Measurements from ENCODE around the gene SPRR3. TPM values are rescaled to one million over a fixed set of nuclear protein-coding genes. Genes with fewer than 3 reads are reported as not detected.

Gene SPRR3
- total RNA-seq, 1 experiment from 2014 or later = not detected

DNA sequence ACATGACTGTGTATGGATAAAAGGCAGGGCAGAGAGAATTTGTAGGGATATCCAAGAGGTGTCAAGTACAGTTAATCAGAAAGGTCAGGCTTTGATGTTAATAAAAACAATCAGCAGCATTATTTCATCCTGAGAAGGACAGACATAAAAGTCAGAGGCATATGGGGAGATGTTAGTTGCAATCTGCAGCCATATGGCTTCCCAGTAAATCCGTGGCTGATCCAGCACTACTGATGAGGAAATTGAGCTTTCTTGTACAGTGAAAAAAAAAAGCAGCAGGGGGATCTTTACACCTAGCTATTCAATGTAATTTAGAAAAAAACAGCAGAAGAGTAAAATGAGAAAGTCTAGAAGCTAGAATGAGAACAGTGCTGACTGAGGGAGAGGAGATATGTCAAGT is 27.2 kb downstream of the SPRR3 start:
- intact Hi-C loops (cut with micrococcal nuclease; ENCODE audit: unreplicated experiment) = no loop called here
- no peak for DNase-seq (ENCODE audit: low spot score)
- no peaks in the 10 kb centered on the region for H3K9me3 ChIP-seq (ENCODE audit: low read depth, low read length, poor library complexity, severe bottlenecking)
- H3K27me3 ChIP-seq (replicated peaks; ENCODE audit: insufficient read depth, low read depth, low read length, poor library complexity) = no peaks in the 10 kb centered on the region
- no peak overlapping the region for H3K27ac ChIP-seq (ENCODE audit: low read depth, low read length, poor library complexity, severe bottlenecking)
- no peak overlapping the region for H3K4me3 ChIP-seq (ENCODE audit: low read depth, low read length, poor library complexity, severe bottlenecking)
- no peaks in the 10 kb centered on the region for H3K36me3 ChIP-seq (ENCODE audit: insufficient read depth, low read length, poor library complexity, severe bottlenecking)
- H3K4me1 ChIP-seq (ENCODE audit: insufficient read depth, low read length, poor library complexity, severe bottlenecking) = no peaks in the 10 kb centered on the region
- ChIA-PET POLR2A (ENCODE audit: low non-redundant PET) (no interaction called here), CTCF (no interaction called here)
- TF ChIP-seq, protein P1, sequence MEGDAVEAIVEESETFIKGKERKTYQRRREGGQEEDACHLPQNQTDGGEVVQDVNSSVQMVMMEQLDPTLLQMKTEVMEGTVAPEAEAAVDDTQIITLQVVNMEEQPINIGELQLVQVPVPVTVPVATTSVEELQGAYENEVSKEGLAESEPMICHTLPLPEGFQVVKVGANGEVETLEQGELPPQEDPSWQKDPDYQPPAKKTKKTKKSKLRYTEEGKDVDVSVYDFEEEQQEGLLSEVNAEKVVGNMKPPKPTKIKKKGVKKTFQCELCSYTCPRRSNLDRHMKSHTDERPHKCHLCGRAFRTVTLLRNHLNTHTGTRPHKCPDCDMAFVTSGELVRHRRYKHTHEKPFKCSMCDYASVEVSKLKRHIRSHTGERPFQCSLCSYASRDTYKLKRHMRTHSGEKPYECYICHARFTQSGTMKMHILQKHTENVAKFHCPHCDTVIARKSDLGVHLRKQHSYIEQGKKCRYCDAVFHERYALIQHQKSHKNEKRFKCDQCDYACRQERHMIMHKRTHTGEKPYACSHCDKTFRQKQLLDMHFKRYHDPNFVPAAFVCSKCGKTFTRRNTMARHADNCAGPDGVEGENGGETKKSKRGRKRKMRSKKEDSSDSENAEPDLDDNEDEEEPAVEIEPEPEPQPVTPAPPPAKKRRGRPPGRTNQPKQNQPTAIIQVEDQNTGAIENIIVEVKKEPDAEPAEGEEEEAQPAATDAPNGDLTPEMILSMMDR (conservative IDR thresholded peaks at IDR 0.05; ENCODE audit: low read depth, low read length) = no peak
- TF ChIP-seq EZH2 (IDR thresholded peaks at IDR 0.05; ENCODE audit: borderline replicate concordance, low read depth, low read length, poor library complexity, severe bottlenecking) = no peak
- no TSS peak for BruUV-seq (replicated peaks)

DNA sequence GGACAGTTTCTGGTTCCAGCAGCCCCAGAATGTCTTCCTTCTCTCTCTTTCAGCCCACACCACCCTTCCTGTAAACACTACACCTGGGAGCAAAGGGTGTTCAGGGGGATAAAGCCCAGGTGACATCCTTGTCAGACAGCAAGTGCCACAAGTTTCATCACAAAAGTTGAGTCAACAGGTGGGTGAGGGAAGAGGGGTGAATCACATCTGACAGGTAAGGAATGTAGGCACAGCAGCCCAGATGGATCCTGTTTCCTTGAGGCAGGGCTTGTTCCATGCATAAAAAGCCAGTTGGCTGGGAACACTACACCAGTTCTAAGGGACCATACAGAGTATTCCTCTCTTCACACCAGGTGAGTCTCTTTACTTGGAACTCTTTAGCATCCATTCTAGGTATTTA is 29.3 kb downstream of the SPRR3 start, which contains the start of gene SPRR1B:
SPRR1B (plus strand) TSS at position 309 of the 400 bp plus-strand sequence. CDS start 1,143 bp downstream, outside the sequence.
- CTCF ChIA-PET = no interaction called here
- intact Hi-C loops (cut with micrococcal nuclease; ENCODE audit: unreplicated experiment) = no loop called here

DNA sequence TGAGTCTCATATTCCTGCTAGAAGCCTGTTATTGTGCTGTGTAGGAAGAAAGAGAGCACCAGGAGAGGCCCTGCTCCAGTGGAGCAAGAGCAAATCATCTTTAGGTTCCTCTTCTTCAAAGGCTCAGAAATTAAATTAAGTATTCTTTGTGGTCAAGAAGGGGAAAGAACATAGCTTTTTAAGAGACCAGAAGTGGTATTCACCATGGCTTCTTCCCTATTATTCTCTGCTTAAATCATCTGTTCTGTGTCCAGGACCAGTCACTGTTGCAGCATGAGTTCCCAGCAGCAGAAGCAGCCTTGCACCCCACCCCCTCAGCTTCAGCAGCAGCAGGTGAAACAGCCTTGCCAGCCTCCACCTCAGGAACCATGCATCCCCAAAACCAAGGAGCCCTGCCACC is 30.5 kb downstream of the SPRR3 start:
- DNase-seq (ENCODE audit: low spot score) = no peak
- Histone ChIP-seq H3K4me3 (ENCODE audit: low read depth, low read length, poor library complexity, severe bottlenecking) (no peak overlapping the region), H3K4me1 (ENCODE audit: insufficient read depth, low read length, poor library complexity, severe bottlenecking) (no peaks in the 10 kb centered on the region), H3K9me3 (ENCODE audit: low read depth, low read length, poor library complexity, severe bottlenecking) (no peaks in the 10 kb centered on the region), H3K27me3 (replicated peaks; ENCODE audit: insufficient read depth, low read depth, low read length, poor library complexity) (peaks cover 9% of the 10 kb centered on the region), H3K27ac (ENCODE audit: low read depth, low read length, poor library complexity, severe bottlenecking) (no peak overlapping the region), H3K36me3 (ENCODE audit: insufficient read depth, low read length, poor library complexity, severe bottlenecking) (no peaks in the 10 kb centered on the region)
- ChIA-PET CTCF (no interaction called here), POLR2A (ENCODE audit: low non-redundant PET) (no interaction called here)
- TF ChIP-seq, protein P1 (conservative IDR thresholded peaks at IDR 0.05; ENCODE audit: low read depth, low read length) = no peak
- no peak for TF ChIP-seq EZH2 (IDR thresholded peaks at IDR 0.05; ENCODE audit: borderline replicate concordance, low read depth, low read length, poor library complexity, severe bottlenecking)
- BruUV-seq (replicated peaks) = no TSS peak
- intact Hi-C loops (cut with micrococcal nuclease; ENCODE audit: unreplicated experiment) = no loop called here

More for the DNA sequence above, 29.3 kb downstream of the SPRR3 start, which contains the start of gene SPRR1B:
- H3K36me3 ChIP-seq (ENCODE audit: insufficient read depth, low read length, poor library complexity, severe bottlenecking) = no peaks in the 10 kb centered on the region
- H3K27me3 ChIP-seq (replicated peaks; ENCODE audit: insufficient read depth, low read depth, low read length, poor library complexity) = no peaks in the 10 kb centered on the region
- no peak for DNase-seq (ENCODE audit: low spot score)
- TF ChIP-seq, protein P1 (conservative IDR thresholded peaks at IDR 0.05; ENCODE audit: low read depth, low read length) = no peak
- no peak for TF ChIP-seq EZH2 (IDR thresholded peaks at IDR 0.05; ENCODE audit: borderline replicate concordance, low read depth, low read length, poor library complexity, severe bottlenecking)
- no peaks in the 10 kb centered on the region for H3K4me1 ChIP-seq (ENCODE audit: insufficient read depth, low read length, poor library complexity, severe bottlenecking)
- POLR2A ChIA-PET (ENCODE audit: low non-redundant PET) = no interaction called here
- no TSS peak for BruUV-seq (replicated peaks)
- H3K27ac ChIP-seq (ENCODE audit: low read depth, low read length, poor library complexity, severe bottlenecking) = no peak within 1 kb of the TSS
- H3K4me3 ChIP-seq (ENCODE audit: low read depth, low read length, poor library complexity, severe bottlenecking) = no peak within 1 kb of the TSS
- no peaks in the 10 kb centered on the region for H3K9me3 ChIP-seq (ENCODE audit: low read depth, low read length, poor library complexity, severe bottlenecking)
